WTC11 (cell line): Measurements from ENCODE around the gene GAB1. TPM values are rescaled to one million over a fixed set of nuclear protein-coding genes. Genes with fewer than 3 reads are reported as not detected.

Experiments
- ATAC-seq: fragments of 200-7000 bp; cut with Tn5 transposase; 2 replicates; pipeline ENCODE4 v1.10.0; 2021; ENCODE audit warnings: mild to moderate bottlenecking, moderate library complexity
- CTCF ChIA-PET: fragments of 300-600 bp; sonication (Branson Sonifier 250); formaldehyde crosslinking; loops from one replicate; lab custom pipeline; 2021; ENCODE audit warnings: antibody characterized with exemption; lab: Charles Lee
- POLR2A ChIA-PET: fragments of 350-600 bp; sonication (Branson Sonifier 250); formaldehyde crosslinking; loops from one replicate; lab custom pipeline; 2021; ENCODE audit warnings: antibody characterized with exemption; lab: Charles Lee
- DNase-seq: peaks from one replicate; pipeline ENCODE4 v3.0.0; 2021; ENCODE audit warnings: low spot score
- H3K27ac Mint-ChIP-seq: 2 replicates; pipeline ENCODE4 v1.8.0; 2021; ENCODE audit warnings: mixed read lengths
- H3K27me3 Mint-ChIP-seq: 2 replicates; pipeline ENCODE4 v1.8.0; 2021; ENCODE audit warnings: low read depth, mild to moderate bottlenecking, moderate library complexity, mixed read lengths
- H3K36me3 Mint-ChIP-seq: 2 replicates; pipeline ENCODE4 v1.8.0; 2021; ENCODE audit warnings: mixed read lengths
- H3K4me1 Mint-ChIP-seq: 2 replicates; pipeline ENCODE4 v1.8.0; 2022; ENCODE audit warnings: mixed read lengths
- H3K4me3 Mint-ChIP-seq: 2 replicates; pipeline ENCODE4 v1.8.0; 2021; ENCODE audit warnings: mild to moderate bottlenecking, moderate library complexity, mixed read lengths
- H3K9me3 Mint-ChIP-seq: 2 replicates; pipeline ENCODE4 v1.8.0; 2021; ENCODE audit warnings: mixed read lengths
- CBFB ChIP-seq: sonication (generic); formaldehyde crosslinking; IDR thresholded peaks from 2 replicates; pipeline ENCODE4 v1.8.1; 2022; ENCODE audit warnings: mild to moderate bottlenecking, low read depth, missing genetic modification reagents
- CREB1 ChIP-seq: sonication (generic); formaldehyde crosslinking; IDR thresholded peaks from 2 replicates; pipeline ENCODE4 v1.8.0; 2023; ENCODE audit warnings: mild to moderate bottlenecking, missing genetic modification reagents
- CTCF ChIP-seq: fragments of 200-600 bp; IDR thresholded peaks from 2 replicates; pipeline ENCODE4 v1.8.0; 2022; ENCODE audit warnings: antibody characterized with exemption
- ESRRA ChIP-seq: sonication (generic); formaldehyde crosslinking; IDR thresholded peaks from 2 replicates; pipeline ENCODE4 v1.8.1; 2022; ENCODE audit warnings: mild to moderate bottlenecking, missing genetic modification reagents, borderline replicate concordance
- GABPB1 ChIP-seq: sonication (generic); formaldehyde crosslinking; IDR thresholded peaks from 2 replicates; pipeline ENCODE4 v1.8.1; 2023; ENCODE audit warnings: mild to moderate bottlenecking, missing genetic modification reagents
- IRF1 ChIP-seq: sonication (generic); formaldehyde crosslinking; IDR thresholded peaks from 2 replicates; pipeline ENCODE4 v1.8.0; 2023; ENCODE audit warnings: missing genetic modification reagents
- IRF2 ChIP-seq: sonication (generic); formaldehyde crosslinking; IDR thresholded peaks from 2 replicates; pipeline ENCODE4 v1.8.0; 2022; ENCODE audit warnings: low read depth, missing genetic modification reagents, borderline replicate concordance
- MXD4 ChIP-seq: fragments of 250-450 bp; sonication (Bioruptor Pico); IDR thresholded peaks from 2 replicates; pipeline ENCODE4 v1.8.0; 2021; ENCODE audit warnings: mild to moderate bottlenecking, moderate library complexity, borderline replicate concordance
- NFYB ChIP-seq: sonication (generic); formaldehyde crosslinking; conservative IDR thresholded peaks from 2 replicates; pipeline ENCODE4 v1.8.0; 2022; ENCODE audit warnings: low read depth, missing genetic modification reagents
- NR1H2 ChIP-seq: sonication (generic); formaldehyde crosslinking; IDR thresholded peaks from 2 replicates; pipeline ENCODE4 v1.9.0; 2021; ENCODE audit warnings: mild to moderate bottlenecking, moderate library complexity, missing genetic modification reagents
- NR3C1 ChIP-seq: sonication (generic); formaldehyde crosslinking; conservative IDR thresholded peaks from 2 replicates; pipeline ENCODE4 v1.8.1; 2023; ENCODE audit warnings: low read depth, mild to moderate bottlenecking, missing genetic modification reagents
- RELA ChIP-seq: sonication (generic); formaldehyde crosslinking; IDR thresholded peaks from 2 replicates; pipeline ENCODE4 v1.8.1; 2022; ENCODE audit warnings: missing genetic modification reagents, mild to moderate bottlenecking, borderline replicate concordance
- SMAD3 ChIP-seq: sonication (generic); formaldehyde crosslinking; IDR thresholded peaks from 2 replicates; pipeline ENCODE4 v1.8.0; 2022; ENCODE audit warnings: missing genetic modification reagents, mild to moderate bottlenecking, borderline replicate concordance
- SOX15 ChIP-seq: fragments of 250-450 bp; sonication (Bioruptor Pico); IDR thresholded peaks from 2 replicates; pipeline ENCODE4 v1.9.0; 2021; ENCODE audit warnings: mild to moderate bottlenecking
- TEAD4 ChIP-seq: sonication (generic); formaldehyde crosslinking; IDR thresholded peaks from 2 replicates; pipeline ENCODE4 v1.8.0; 2022; ENCODE audit warnings: mild to moderate bottlenecking, missing genetic modification reagents
- ZNF121 ChIP-seq: sonication (generic); formaldehyde crosslinking; IDR thresholded peaks from 2 replicates; pipeline ENCODE4 v1.8.0; 2023; ENCODE audit warnings: missing genetic modification reagents
- ZNF219 ChIP-seq: sonication (generic); formaldehyde crosslinking; IDR thresholded peaks from 2 replicates; pipeline ENCODE4 v1.8.0; 2023; ENCODE audit warnings: missing genetic modification reagents, mild to moderate bottlenecking, borderline replicate concordance
- ZNF232 ChIP-seq: sonication (generic); formaldehyde crosslinking; IDR thresholded peaks from 2 replicates; pipeline ENCODE4 v1.8.0; 2022; ENCODE audit warnings: mild to moderate bottlenecking, missing genetic modification reagents
- ZNF317 ChIP-seq: sonication (generic); formaldehyde crosslinking; IDR thresholded peaks from 2 replicates; pipeline ENCODE4 v1.8.1; 2023; ENCODE audit warnings: low read depth, mild to moderate bottlenecking, moderate library complexity, missing genetic modification reagents, borderline replicate concordance
- ZNF671 ChIP-seq: fragments of 250-450 bp; sonication (Bioruptor Pico); IDR thresholded peaks from 2 replicates; pipeline ENCODE4 v1.8.0; 2021; ENCODE audit warnings: mild to moderate bottlenecking
- total RNA-seq: library from RNA; stranded (reverse); gene quantifications from 3 replicates; pipeline ENCODE4 v1.2.3, GENCODE V29; 2021
- TF ChIP-seq, protein P1 (sequence below): fragments of 250-450 bp; sonication (Bioruptor Pico); IDR thresholded peaks from 2 replicates; pipeline ENCODE4 v1.9.0; 2021; ENCODE audit warnings: moderate library complexity, mild to moderate bottlenecking, inconsistent platforms, borderline replicate concordance
- TF ChIP-seq, protein P2 (sequence below): sonication (generic); formaldehyde crosslinking; IDR thresholded peaks from 2 replicates; pipeline ENCODE4 v1.8.0; 2023; ENCODE audit warnings: mild to moderate bottlenecking, missing genetic modification reagents
- TF ChIP-seq, protein P3 (sequence below): sonication (generic); formaldehyde crosslinking; IDR thresholded peaks from 2 replicates; pipeline ENCODE4 v1.8.1; 2023; ENCODE audit warnings: mild to moderate bottlenecking, missing genetic modification reagents, moderate library complexity
- TF ChIP-seq, protein P4 (sequence below): sonication (generic); formaldehyde crosslinking; IDR thresholded peaks from 2 replicates; pipeline ENCODE4 v1.8.1; 2022; ENCODE audit warnings: low read depth, mild to moderate bottlenecking, moderate library complexity, missing genetic modification reagents, borderline replicate concordance
- TF ChIP-seq, protein P5 (sequence below): sonication (generic); formaldehyde crosslinking; IDR thresholded peaks from 2 replicates; pipeline ENCODE4 v1.8.1; 2022; ENCODE audit warnings: mild to moderate bottlenecking, moderate library complexity, missing genetic modification reagents
- TF ChIP-seq, protein P6 (sequence below): sonication (generic); formaldehyde crosslinking; conservative IDR thresholded peaks from 2 replicates; pipeline ENCODE4 v1.8.1; 2023; ENCODE audit warnings: mild to moderate bottlenecking, low read depth, missing genetic modification reagents, moderate library complexity

Gene GAB1
- total RNA-seq, 1 experiment from 2014 or later, result 17.4 TPM

DNA sequence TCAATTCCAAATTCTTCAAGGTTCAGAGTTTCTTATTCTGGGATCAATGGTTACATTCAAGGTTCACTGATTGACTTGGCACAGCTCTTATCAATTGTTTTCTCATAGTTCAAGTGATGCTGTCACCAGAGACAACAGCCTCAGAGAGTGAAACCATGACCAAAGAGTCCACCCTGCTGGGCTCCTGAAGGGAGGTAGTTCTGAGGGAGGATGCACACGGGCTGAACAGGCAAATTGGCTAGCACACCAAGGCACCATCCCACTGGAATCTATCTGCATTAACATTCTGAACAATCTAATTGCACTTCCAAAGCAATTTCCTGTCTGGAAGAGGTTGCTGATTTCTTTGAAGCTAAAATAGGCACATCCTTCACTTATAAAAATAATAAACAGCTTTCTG is 16.6 kb upstream of the GAB1 start:
- ChIA-PET POLR2A (no interaction called here), CTCF (no interaction called here)
- no peak for ATAC-seq
- no peak for DNase-seq
- no peak overlapping the region for H3K4me3 Mint-ChIP-seq
- H3K27ac Mint-ChIP-seq, result no peak overlapping the region
- H3K4me1 Mint-ChIP-seq, result peaks cover 11% of the 10 kb centered on the region
- H3K9me3 Mint-ChIP-seq, result no peaks in the 10 kb centered on the region
- no peaks in the 10 kb centered on the region for H3K36me3 Mint-ChIP-seq
- H3K27me3 Mint-ChIP-seq, result no peaks in the 10 kb centered on the region
- TF ChIP-seq, protein P1, sequence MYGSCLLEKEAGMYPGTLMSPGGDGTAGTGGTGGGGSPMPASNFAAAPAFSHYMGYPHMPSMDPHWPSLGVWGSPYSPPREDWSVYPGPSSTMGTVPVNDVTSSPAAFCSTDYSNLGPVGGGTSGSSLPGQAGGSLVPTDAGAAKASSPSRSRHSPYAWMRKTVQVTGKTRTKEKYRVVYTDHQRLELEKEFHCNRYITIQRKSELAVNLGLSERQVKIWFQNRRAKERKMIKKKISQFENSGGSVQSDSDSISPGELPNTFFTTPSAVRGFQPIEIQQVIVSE, result no peak
- no peak for TF ChIP-seq CTCF
- no peak for TF ChIP-seq TEAD4
- no peak for TF ChIP-seq ZNF317 (CRISPR knock-in tag)
- TF ChIP-seq CBFB (CRISPR knock-in tag), result no peak
- no peak for TF ChIP-seq RELA (CRISPR knock-in tag)
- no peak for TF ChIP-seq ESRRA
- no peak for TF ChIP-seq SMAD3 (CRISPR knock-in tag)
- no peak for TF ChIP-seq SOX15
- no peak for TF ChIP-seq NR3C1 (CRISPR knock-in tag)
- TF ChIP-seq, protein P2, sequence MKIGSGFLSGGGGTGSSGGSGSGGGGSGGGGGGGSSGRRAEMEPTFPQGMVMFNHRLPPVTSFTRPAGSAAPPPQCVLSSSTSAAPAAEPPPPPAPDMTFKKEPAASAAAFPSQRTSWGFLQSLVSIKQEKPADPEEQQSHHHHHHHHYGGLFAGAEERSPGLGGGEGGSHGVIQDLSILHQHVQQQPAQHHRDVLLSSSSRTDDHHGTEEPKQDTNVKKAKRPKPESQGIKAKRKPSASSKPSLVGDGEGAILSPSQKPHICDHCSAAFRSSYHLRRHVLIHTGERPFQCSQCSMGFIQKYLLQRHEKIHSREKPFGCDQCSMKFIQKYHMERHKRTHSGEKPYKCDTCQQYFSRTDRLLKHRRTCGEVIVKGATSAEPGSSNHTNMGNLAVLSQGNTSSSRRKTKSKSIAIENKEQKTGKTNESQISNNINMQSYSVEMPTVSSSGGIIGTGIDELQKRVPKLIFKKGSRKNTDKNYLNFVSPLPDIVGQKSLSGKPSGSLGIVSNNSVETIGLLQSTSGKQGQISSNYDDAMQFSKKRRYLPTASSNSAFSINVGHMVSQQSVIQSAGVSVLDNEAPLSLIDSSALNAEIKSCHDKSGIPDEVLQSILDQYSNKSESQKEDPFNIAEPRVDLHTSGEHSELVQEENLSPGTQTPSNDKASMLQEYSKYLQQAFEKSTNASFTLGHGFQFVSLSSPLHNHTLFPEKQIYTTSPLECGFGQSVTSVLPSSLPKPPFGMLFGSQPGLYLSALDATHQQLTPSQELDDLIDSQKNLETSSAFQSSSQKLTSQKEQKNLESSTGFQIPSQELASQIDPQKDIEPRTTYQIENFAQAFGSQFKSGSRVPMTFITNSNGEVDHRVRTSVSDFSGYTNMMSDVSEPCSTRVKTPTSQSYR (CRISPR knock-in tag), result no peak
- no peak for TF ChIP-seq IRF2 (CRISPR knock-in tag)
- no peak for TF ChIP-seq ZNF671
- TF ChIP-seq NR1H2 (CRISPR knock-in tag), result no peak
- TF ChIP-seq GABPB1 (CRISPR knock-in tag), result no peak

- H3K36me3 Mint-ChIP-seq, result no peaks in the 10 kb centered on the region
- no peak overlapping the region for H3K27ac Mint-ChIP-seq
- ChIA-PET CTCF (no interaction called here), POLR2A (no interaction called here)
- DNase-seq, result no peak
- no peaks in the 10 kb centered on the region for H3K9me3 Mint-ChIP-seq
- peaks cover 8% of the 10 kb centered on the region for H3K4me1 Mint-ChIP-seq
- H3K27me3 Mint-ChIP-seq, result no peaks in the 10 kb centered on the region
- ATAC-seq, result no peak
- H3K4me3 Mint-ChIP-seq, result no peak overlapping the region
- TF ChIP-seq, protein P3, sequence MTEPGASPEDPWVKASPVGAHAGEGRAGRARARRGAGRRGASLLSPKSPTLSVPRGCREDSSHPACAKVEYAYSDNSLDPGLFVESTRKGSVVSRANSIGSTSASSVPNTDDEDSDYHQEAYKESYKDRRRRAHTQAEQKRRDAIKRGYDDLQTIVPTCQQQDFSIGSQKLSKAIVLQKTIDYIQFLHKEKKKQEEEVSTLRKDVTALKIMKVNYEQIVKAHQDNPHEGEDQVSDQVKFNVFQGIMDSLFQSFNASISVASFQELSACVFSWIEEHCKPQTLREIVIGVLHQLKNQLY, result no peak
- TF ChIP-seq ZNF219, result no peak
- TF ChIP-seq NR3C1 (CRISPR knock-in tag), result no peak
- TF ChIP-seq, protein P4, sequence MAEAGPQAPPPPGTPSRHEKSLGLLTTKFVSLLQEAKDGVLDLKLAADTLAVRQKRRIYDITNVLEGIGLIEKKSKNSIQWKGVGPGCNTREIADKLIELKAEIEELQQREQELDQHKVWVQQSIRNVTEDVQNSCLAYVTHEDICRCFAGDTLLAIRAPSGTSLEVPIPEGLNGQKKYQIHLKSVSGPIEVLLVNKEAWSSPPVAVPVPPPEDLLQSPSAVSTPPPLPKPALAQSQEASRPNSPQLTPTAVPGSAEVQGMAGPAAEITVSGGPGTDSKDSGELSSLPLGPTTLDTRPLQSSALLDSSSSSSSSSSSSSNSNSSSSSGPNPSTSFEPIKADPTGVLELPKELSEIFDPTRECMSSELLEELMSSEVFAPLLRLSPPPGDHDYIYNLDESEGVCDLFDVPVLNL, result no peak
- no peak for TF ChIP-seq NFYB
- no peak for TF ChIP-seq ZNF121 (CRISPR knock-in tag)
- TF ChIP-seq, protein P5, sequence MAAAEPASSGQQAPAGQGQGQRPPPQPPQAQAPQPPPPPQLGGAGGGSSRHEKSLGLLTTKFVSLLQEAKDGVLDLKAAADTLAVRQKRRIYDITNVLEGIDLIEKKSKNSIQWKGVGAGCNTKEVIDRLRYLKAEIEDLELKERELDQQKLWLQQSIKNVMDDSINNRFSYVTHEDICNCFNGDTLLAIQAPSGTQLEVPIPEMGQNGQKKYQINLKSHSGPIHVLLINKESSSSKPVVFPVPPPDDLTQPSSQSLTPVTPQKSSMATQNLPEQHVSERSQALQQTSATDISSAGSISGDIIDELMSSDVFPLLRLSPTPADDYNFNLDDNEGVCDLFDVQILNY (CRISPR knock-in tag), result no peak
- TF ChIP-seq, protein P6, sequence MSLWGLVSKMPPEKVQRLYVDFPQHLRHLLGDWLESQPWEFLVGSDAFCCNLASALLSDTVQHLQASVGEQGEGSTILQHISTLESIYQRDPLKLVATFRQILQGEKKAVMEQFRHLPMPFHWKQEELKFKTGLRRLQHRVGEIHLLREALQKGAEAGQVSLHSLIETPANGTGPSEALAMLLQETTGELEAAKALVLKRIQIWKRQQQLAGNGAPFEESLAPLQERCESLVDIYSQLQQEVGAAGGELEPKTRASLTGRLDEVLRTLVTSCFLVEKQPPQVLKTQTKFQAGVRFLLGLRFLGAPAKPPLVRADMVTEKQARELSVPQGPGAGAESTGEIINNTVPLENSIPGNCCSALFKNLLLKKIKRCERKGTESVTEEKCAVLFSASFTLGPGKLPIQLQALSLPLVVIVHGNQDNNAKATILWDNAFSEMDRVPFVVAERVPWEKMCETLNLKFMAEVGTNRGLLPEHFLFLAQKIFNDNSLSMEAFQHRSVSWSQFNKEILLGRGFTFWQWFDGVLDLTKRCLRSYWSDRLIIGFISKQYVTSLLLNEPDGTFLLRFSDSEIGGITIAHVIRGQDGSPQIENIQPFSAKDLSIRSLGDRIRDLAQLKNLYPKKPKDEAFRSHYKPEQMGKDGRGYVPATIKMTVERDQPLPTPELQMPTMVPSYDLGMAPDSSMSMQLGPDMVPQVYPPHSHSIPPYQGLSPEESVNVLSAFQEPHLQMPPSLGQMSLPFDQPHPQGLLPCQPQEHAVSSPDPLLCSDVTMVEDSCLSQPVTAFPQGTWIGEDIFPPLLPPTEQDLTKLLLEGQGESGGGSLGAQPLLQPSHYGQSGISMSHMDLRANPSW (CRISPR knock-in tag), result no peak
- no peak for TF ChIP-seq SMAD3 (CRISPR knock-in tag)
- no peak for TF ChIP-seq ZNF232 (CRISPR knock-in tag)
- TF ChIP-seq NR1H2 (CRISPR knock-in tag), result no peak
- no peak for TF ChIP-seq MXD4 (CRISPR knock-in tag)
- TF ChIP-seq CREB1 (CRISPR knock-in tag), result no peak
- no peak for TF ChIP-seq IRF1 (CRISPR knock-in tag)
These were observed 9.9 kb upstream of the GAB1 start for GRCh38 chr4:143326735-143327134.
